ENCODE measurements around the gene MPZL3.

The MPZL3 gene

GRCh38 chr11:118264569-118265465, 12.7 kb upstream of the MPZL3 start:
- no peak for DNase-seq (ENCODE audit: low read depth)

GRCh38 chr11:118263695-118264568, 11.8 kb upstream of the MPZL3 start, which contains the start of gene MPZL2:
Gene MPZL2, minus strand, starts transcription at chr11:118264297. Its CDS starts 144 bp downstream, at chr11:118264153.
- no peak for DNase-seq (ENCODE audit: low read depth)

- DNase-seq (ENCODE audit: low read depth), result no peak
Measured at GRCh38 chr11:118263112-118263511, 10.9 kb upstream of the MPZL3 start.

- no peak for DNase-seq (ENCODE audit: low read depth)
Measured at GRCh38 chr11:118260353-118260752, 8.2 kb upstream of the MPZL3 start.

GRCh38 chr11:118259138-118259537, 7.0 kb upstream of the MPZL3 start:
- DNase-seq (ENCODE audit: low read depth), result no peak

GRCh38 chr11:118258410-118258809, 6.2 kb upstream of the MPZL3 start:
- no peak for DNase-seq (ENCODE audit: low read depth)

- no peak for DNase-seq (ENCODE audit: low read depth)
Measured at GRCh38 chr11:118252688-118253087, 523 bp upstream of the MPZL3 start.

- no peak for DNase-seq (ENCODE audit: low read depth)
Measured at GRCh38 chr11:118247041-118247440, 5.1 kb downstream of the MPZL3 start.

GRCh38 chr11:118245936-118246562, 6.1 kb downstream of the MPZL3 start:
- DNase-seq (ENCODE audit: low read depth), result no peak

GRCh38 chr11:118243993-118244762, 8.0 kb downstream of the MPZL3 start:
- DNase-seq (ENCODE audit: low read depth), result no peak

- no peak for DNase-seq (ENCODE audit: low read depth)
Measured at GRCh38 chr11:118243161-118243560, 9.0 kb downstream of the MPZL3 start.

- no peak for DNase-seq (ENCODE audit: low read depth)
Measured at GRCh38 chr11:118241764-118242098, 10.4 kb downstream of the MPZL3 start.

GRCh38 chr11:118240999-118241763, 11.0 kb downstream of the MPZL3 start:
- DNase-seq (ENCODE audit: low read depth), result no peak

- no peak for DNase-seq (ENCODE audit: low read depth)
Measured at GRCh38 chr11:118239509-118240205, 12.5 kb downstream of the MPZL3 start.

GRCh38 chr11:118238929-118239328, 13.2 kb downstream of the MPZL3 start:
- no peak for DNase-seq (ENCODE audit: low read depth)

- no peak for DNase-seq (ENCODE audit: low read depth)
Measured at GRCh38 chr11:118238421-118238820, 13.7 kb downstream of the MPZL3 start.

GRCh38 chr11:118236170-118236569, 16.0 kb downstream of the MPZL3 start:
- DNase-seq (ENCODE audit: low read depth), result no peak

GRCh38 chr11:118234833-118235232, 17.3 kb downstream of the MPZL3 start:
- DNase-seq (ENCODE audit: low read depth), result no peak

- no peak for DNase-seq (ENCODE audit: low read depth)
Measured at GRCh38 chr11:118233850-118234249, 18.3 kb downstream of the MPZL3 start.

GRCh38 chr11:118233377-118233776, 18.8 kb downstream of the MPZL3 start:
- DNase-seq (ENCODE audit: low read depth), result no peak
